ENCODE results near the gene CTU2. TPM values are rescaled to one million over a fixed set of nuclear protein-coding genes. Genes with fewer than 3 reads are reported as not detected.

CTU2 gene
- polyA plus RNA-seq, 1 donor from 2014 or later: 26.3 TPM

GRCh38 chr16:88658714-88659113, 47.6 kb upstream of the CTU2 start:
- Histone ChIP-seq H3K9ac (ENCODE audit: low read length) (no peak overlapping the region), H3K4me2 (ENCODE audit: low read length) (no peak overlapping the region), H3K27ac (ENCODE audit: low read length) (no peak overlapping the region), H3K36me3 (ENCODE audit: insufficient read depth, low read length) (no peaks in the 10 kb centered on the region), H3K9me2 (ENCODE audit: insufficient read depth, low read length) (no peaks in the 10 kb centered on the region), H4K20me1 (ENCODE audit: insufficient read depth) (no peaks in the 10 kb centered on the region), H3F3A (ENCODE audit: insufficient read depth, low read length, poor library complexity, severe bottlenecking) (no peaks in the 10 kb centered on the region), H3K4me3 (ENCODE audit: low read length) (no peak overlapping the region), H3K9me3 (ENCODE audit: low read length) (no peaks in the 10 kb centered on the region), H2AFZ (ENCODE audit: low read depth, low read length) (no peak overlapping the region), H3K27me3 (ENCODE audit: insufficient read depth, low read depth, low read length) (no peaks in the 10 kb centered on the region), H3K79me2 (replicated peaks; ENCODE audit: insufficient read depth, low read length) (peaks cover 25% of the 10 kb centered on the region)
- TF ChIP-seq EZH2 (IDR thresholded peaks at IDR 0.05; ENCODE audit: borderline replicate concordance, insufficient read depth, low read length, poor library complexity, severe bottlenecking) (no peak), POLR2AphosphoS5 (IDR thresholded peaks at IDR 0.05) (no peak), REST (IDR thresholded peaks at IDR 0.05; ENCODE audit: borderline replicate concordance) (no peak), CTCF (IDR thresholded peaks at IDR 0.05; ENCODE audit: poor library complexity, severe bottlenecking) (no peak), EP300 (conservative IDR thresholded peaks at IDR 0.05; ENCODE audit: poor library complexity, severe bottlenecking) (no peak), TAF1 (IDR thresholded peaks at IDR 0.05; ENCODE audit: low read depth) (no peak), RAD21 (conservative IDR thresholded peaks at IDR 0.05) (no peak), MXI1 (conservative IDR thresholded peaks at IDR 0.05; ENCODE audit: poor library complexity, severe bottlenecking) (no peak), SMC3 (conservative IDR thresholded peaks at IDR 0.05; ENCODE audit: poor library complexity) (no peak)

- H3K27ac ChIP-seq (ENCODE audit: low read length): no peak overlapping the region
- no peaks in the 10 kb centered on the region for H3F3A ChIP-seq (ENCODE audit: insufficient read depth, low read length, poor library complexity, severe bottlenecking)
- peaks cover 28% of the 10 kb centered on the region for H3K79me2 ChIP-seq (replicated peaks; ENCODE audit: insufficient read depth, low read length)
- no peak overlapping the region for H2AFZ ChIP-seq (ENCODE audit: low read depth, low read length)
- H3K9me3 ChIP-seq (ENCODE audit: low read length): no peaks in the 10 kb centered on the region
- no peaks in the 10 kb centered on the region for H4K20me1 ChIP-seq (ENCODE audit: insufficient read depth)
- H3K9ac ChIP-seq (ENCODE audit: low read length): no peak overlapping the region
- H3K4me3 ChIP-seq (ENCODE audit: low read length): no peak overlapping the region
- no peaks in the 10 kb centered on the region for H3K36me3 ChIP-seq (ENCODE audit: insufficient read depth, low read length)
- TF ChIP-seq RAD21 (conservative IDR thresholded peaks at IDR 0.05) (no peak), REST (IDR thresholded peaks at IDR 0.05; ENCODE audit: borderline replicate concordance) (no peak), TAF1 (IDR thresholded peaks at IDR 0.05; ENCODE audit: low read depth) (no peak), POLR2AphosphoS5 (IDR thresholded peaks at IDR 0.05) (no peak), CTCF (IDR thresholded peaks at IDR 0.05; ENCODE audit: poor library complexity, severe bottlenecking) (no peak), EP300 (conservative IDR thresholded peaks at IDR 0.05; ENCODE audit: poor library complexity, severe bottlenecking) (no peak), SMC3 (conservative IDR thresholded peaks at IDR 0.05; ENCODE audit: poor library complexity) (no peak), EZH2 (IDR thresholded peaks at IDR 0.05; ENCODE audit: borderline replicate concordance, insufficient read depth, low read length, poor library complexity, severe bottlenecking) (no peak), MXI1 (conservative IDR thresholded peaks at IDR 0.05; ENCODE audit: poor library complexity, severe bottlenecking) (no peak)
- H3K27me3 ChIP-seq (ENCODE audit: insufficient read depth, low read depth, low read length): no peaks in the 10 kb centered on the region
- no peak overlapping the region for H3K4me2 ChIP-seq (ENCODE audit: low read length)
- H3K9me2 ChIP-seq (ENCODE audit: insufficient read depth, low read length): no peaks in the 10 kb centered on the region
Observed at GRCh38 chr16:88659160-88659559, 47.1 kb upstream of the CTU2 start.

All from neural cell (in vitro differentiated cells).